Glutamatergic neuron (in vitro differentiated cells): Measurements from ENCODE around the gene IFNL4. TPM values are rescaled to one million over a fixed set of nuclear protein-coding genes. Genes with fewer than 3 reads are reported as not detected.

Experiments used
- DNase-seq: peaks from one replicate; pipeline ENCODE4 v3.0.0; 2022
- H3K27ac Mint-ChIP-seq: one replicate; pipeline ENCODE4 v1.8.0; 2020; ENCODE audit warnings: mild to moderate bottlenecking, mixed read lengths, inconsistent platforms; ENCODE audit not compliant: unreplicated experiment
- H3K27me3 Mint-ChIP-seq: one replicate; pipeline ENCODE4 v1.8.0; 2020; ENCODE audit warnings: mild to moderate bottlenecking, moderate library complexity, mixed read lengths, inconsistent platforms; ENCODE audit not compliant: unreplicated experiment
- H3K36me3 Mint-ChIP-seq: one replicate; pipeline ENCODE4 v1.8.0; 2020; ENCODE audit warnings: mild to moderate bottlenecking, mixed read lengths, inconsistent platforms; ENCODE audit not compliant: unreplicated experiment
- H3K4me1 Mint-ChIP-seq: one replicate; pipeline ENCODE4 v1.8.0; 2020; ENCODE audit warnings: mild to moderate bottlenecking, low read depth, mixed read lengths, inconsistent platforms; ENCODE audit not compliant: unreplicated experiment
- H3K4me3 Mint-ChIP-seq: one replicate; pipeline ENCODE4 v1.8.0; 2020; ENCODE audit warnings: mild to moderate bottlenecking, mixed read lengths, inconsistent platforms; ENCODE audit not compliant: unreplicated experiment
- H3K9me3 Mint-ChIP-seq: one replicate; pipeline ENCODE4 v1.8.0; 2020; ENCODE audit warnings: mild to moderate bottlenecking, moderate library complexity, mixed read lengths, inconsistent platforms; ENCODE audit not compliant: unreplicated experiment
- CTCF ChIP-seq: fragments of 200-600 bp; sonication (generic); IDR thresholded peaks from one replicate; pipeline ENCODE4 v1.5.0; 2021; ENCODE audit not compliant: partially characterized antibody, unreplicated experiment
- total RNA-seq: library from RNA; stranded (reverse); fragmentation: NEBNext Ultra II Directional; extraction: Animal tissue kit (Norgen Biotek cat#: 25700); gene quantifications from one replicate; pipeline ENCODE4 v1.2.1, GENCODE V29; 2021; ENCODE audit not compliant: unreplicated experiment

Gene IFNL4
- total RNA-seq, 1 donor from 2014 or later: not detected

GRCh38 chr19:39253374-39254149 is 4.9 kb upstream of the IFNL4 start:
- Mint-ChIP-seq H3K36me3 (no peaks in the 10 kb centered on the region), H3K27me3 (peaks cover 6% of the 10 kb centered on the region), H3K9me3 (peaks cover 4% of the 10 kb centered on the region), H3K4me3 (no peak overlapping the region), H3K27ac (no peak overlapping the region), H3K4me1 (no peaks in the 10 kb centered on the region)
- no peak for DNase-seq
- no peak for TF ChIP-seq CTCF

GRCh38 chr19:39252458-39252857 is 3.8 kb upstream of the IFNL4 start:
- Mint-ChIP-seq H3K4me3 (no peak overlapping the region), H3K27ac (no peak overlapping the region), H3K9me3 (peaks cover 4% of the 10 kb centered on the region), H3K27me3 (peaks cover 6% of the 10 kb centered on the region), H3K36me3 (no peaks in the 10 kb centered on the region), H3K4me1 (no peaks in the 10 kb centered on the region)
- DNase-seq: no peak
- no peak for TF ChIP-seq CTCF

- no peak for DNase-seq
- H3K4me3 Mint-ChIP-seq: no peak overlapping the region
- no peaks in the 10 kb centered on the region for H3K4me1 Mint-ChIP-seq
- no peak overlapping the region for H3K27ac Mint-ChIP-seq
- H3K9me3 Mint-ChIP-seq: peaks cover 2% of the 10 kb centered on the region
- no peak for TF ChIP-seq CTCF
- peaks cover 6% of the 10 kb centered on the region for H3K27me3 Mint-ChIP-seq
- H3K36me3 Mint-ChIP-seq: no peaks in the 10 kb centered on the region
Observed at GRCh38 chr19:39251846-39252245, 3.2 kb upstream of the IFNL4 start.

GRCh38 chr19:39251081-39251480 is 2.4 kb upstream of the IFNL4 start:
- H3K4me3 Mint-ChIP-seq: no peak overlapping the region
- DNase-seq: no peak
- no peaks in the 10 kb centered on the region for H3K36me3 Mint-ChIP-seq
- peaks cover 2% of the 10 kb centered on the region for H3K9me3 Mint-ChIP-seq
- TF ChIP-seq CTCF: no peak
- H3K27ac Mint-ChIP-seq: no peak overlapping the region
- H3K4me1 Mint-ChIP-seq: no peaks in the 10 kb centered on the region
- H3K27me3 Mint-ChIP-seq: peaks cover 6% of the 10 kb centered on the region
